H1 (cell line): Measurements from ENCODE around the gene CTDSP1. TPM values are rescaled to one million over a fixed set of nuclear protein-coding genes. Genes with fewer than 3 reads are reported as not detected.

Experiments used
- CTCF ChIA-PET: fragments of 300-600 bp; sonication (Branson Sonifier 250); formaldehyde crosslinking; loops from one replicate; lab custom pipeline; 2021; ENCODE audit not compliant: partially characterized antibody; lab: Charles Lee
- POLR2A ChIA-PET: fragments of 300-600 bp; sonication (Branson Sonifier 250); formaldehyde crosslinking; loops from one replicate; lab custom pipeline; 2021; ENCODE audit warnings: inconsistent platforms; ENCODE audit not compliant: partially characterized antibody; lab: Charles Lee
- DNase-seq, 2 experiments: peaks; one replicate each; pipeline versions ENCODE4 v3.0.0 to v3.0.0-alpha.2; 2010 to 2022; ENCODE audit warnings: low spot score in 2 of 2, low read depth in 1 of 2, mixed read lengths in 1 of 2
- FAIRE-seq: peaks from 2 replicates; lab custom pipeline; 2011; peaks lifted over from hg19 to GRCh38; lab: Jason Lieb, UNC
- H2AFZ ChIP-seq: 2 replicates; pipeline ENCODE4 v1.8.1; 2012; ENCODE audit warnings: low read length, inconsistent platforms
- H2AK5ac ChIP-seq: 2 replicates; pipeline ENCODE4 v1.6.1; 2013; ENCODE audit warnings: low read depth, low read length
- H2BK120ac ChIP-seq: replicated peaks from 2 replicates; pipeline ENCODE3; 2013; ENCODE audit warnings: low read depth, low read length, inconsistent platforms
- H2BK12ac ChIP-seq: 2 replicates; pipeline ENCODE4 v1.6.1; 2013; ENCODE audit warnings: low read depth, low read length
- H2BK15ac ChIP-seq: 2 replicates; pipeline ENCODE4 v1.6.1; 2013; ENCODE audit warnings: low read length
- H2BK20ac ChIP-seq: 2 replicates; pipeline ENCODE4 v1.6.1; 2013; ENCODE audit warnings: low read length
- H2BK5ac ChIP-seq: 2 replicates; pipeline ENCODE4 v1.6.1; 2013; ENCODE audit warnings: low read depth, low read length
- H3K14ac ChIP-seq: 2 replicates; pipeline ENCODE4 v1.6.1; 2013; ENCODE audit warnings: inconsistent platforms; ENCODE audit not compliant: insufficient read length
- H3K18ac ChIP-seq: 2 replicates; pipeline ENCODE4 v1.6.1; 2013; ENCODE audit warnings: low read length; ENCODE audit errors: extremely low read depth
- H3K23ac ChIP-seq: 2 replicates; pipeline ENCODE4 v1.6.1; 2013; ENCODE audit warnings: inconsistent platforms; ENCODE audit not compliant: insufficient read length
- H3K23me2 ChIP-seq: 2 replicates; pipeline ENCODE4 v1.6.1; 2013; ENCODE audit warnings: low read depth, low read length
- H3K27ac ChIP-seq: 2 replicates; pipeline ENCODE4 v1.6.1; 2011; ENCODE audit warnings: low read depth, low read length, inconsistent platforms
- H3K27me3 ChIP-seq, 4 experiments: replicated peaks in 1 of 4; 1 replicate in 1 of 4; 2 replicates in 3 of 4; pipeline versions ENCODE4 v1.6.1 to v1.8.1; 2011 to 2013; ENCODE audit warnings: low read length in 3 of 4, mild to moderate bottlenecking in 3 of 4, inconsistent platforms in 2 of 4, mixed read lengths in 2 of 4, moderate library complexity in 1 of 4; ENCODE audit not compliant: control insufficient read depth in 3 of 4, insufficient read depth in 3 of 4; ENCODE audit errors: extremely low read depth in 1 of 4
- H3K36me3 ChIP-seq, 4 experiments: 2 replicates each; pipeline versions ENCODE4 v1.6.1 to v1.8.1; 2011 to 2013; ENCODE audit warnings: mild to moderate bottlenecking in 4 of 4, low read length in 3 of 4, moderate library complexity in 2 of 4, control low read depth in 1 of 4, inconsistent platforms in 1 of 4; ENCODE audit not compliant: insufficient read depth in 4 of 4, control insufficient read depth in 2 of 4
- H3K4ac ChIP-seq: replicated peaks from 2 replicates; pipeline ENCODE3; 2013; ENCODE audit warnings: low read length, low read depth, mixed read lengths, inconsistent platforms; ENCODE audit not compliant: insufficient read length
- H3K4me1 ChIP-seq, 4 experiments: replicated peaks in 1 of 4; 1 replicate in 1 of 4; 2 replicates in 3 of 4; pipeline versions ENCODE4 v1.6.1 to v1.8.1; 2011 to 2013; ENCODE audit warnings: low read length in 3 of 4, inconsistent platforms in 2 of 4, mixed read lengths in 1 of 4; ENCODE audit not compliant: insufficient read depth in 4 of 4, control insufficient read depth in 3 of 4
- H3K4me2 ChIP-seq, 2 experiments: 2 replicates each; pipeline versions ENCODE4 v1.6.1 to v1.8.1; 2011 to 2013; ENCODE audit warnings: low read depth in 2 of 2, low read length in 2 of 2, control low read depth in 1 of 2, inconsistent platforms in 1 of 2, mild to moderate bottlenecking in 1 of 2; ENCODE audit not compliant: insufficient read depth in 1 of 2
- H3K4me3 ChIP-seq, 4 experiments: fragments of 200-600, 300-600 bp in 1 of 4; sonication (generic), shearing (Covaris generic), sonication (Bioruptor Twin) in 1 of 4; 2 replicates each; pipeline versions ENCODE4 v1.5.1 to v1.8.1; 2011 to 2016; ENCODE audit warnings: low read length in 4 of 4, low read depth in 3 of 4, control low read depth in 2 of 4, inconsistent platforms in 2 of 4, mild to moderate bottlenecking in 2 of 4, mixed read lengths in 1 of 4, moderate library complexity in 1 of 4; ENCODE audit not compliant: insufficient read depth in 2 of 4; ENCODE audit errors: extremely low read depth in 1 of 4
- H3K56ac ChIP-seq: replicated peaks from 2 replicates; pipeline ENCODE3; 2013; ENCODE audit warnings: low read depth, mild to moderate bottlenecking, mixed read lengths, low read length, inconsistent platforms; ENCODE audit not compliant: insufficient read length
- H3K79me1 ChIP-seq: 2 replicates; pipeline ENCODE4 v1.6.1; 2013; ENCODE audit warnings: low read depth, low read length, control low read depth
- H3K79me2 ChIP-seq, 2 experiments: 2 replicates each; pipeline versions ENCODE4 v1.6.1 to v1.8.1; 2012 to 2013; ENCODE audit warnings: low read length in 2 of 2, mild to moderate bottlenecking in 2 of 2, inconsistent platforms in 1 of 2; ENCODE audit not compliant: insufficient read depth in 2 of 2, control insufficient read depth in 1 of 2
- H3K9ac ChIP-seq, 4 experiments: replicated peaks in 1 of 4; 1 replicate in 1 of 4; 2 replicates in 3 of 4; pipeline versions ENCODE4 v1.6.1 to v1.8.1; 2011 to 2013; ENCODE audit warnings: low read depth in 3 of 4, low read length in 3 of 4, control low read depth in 2 of 4, mild to moderate bottlenecking in 2 of 4, moderate library complexity in 2 of 4, inconsistent platforms in 1 of 4; ENCODE audit errors: extremely low read depth in 1 of 4
- H3K9me3 ChIP-seq, 2 experiments: 2 replicates each; pipeline versions ENCODE4 v1.6.1 to v1.8.1; 2012 to 2013; ENCODE audit warnings: mild to moderate bottlenecking in 2 of 2, moderate library complexity in 2 of 2, control low read depth in 1 of 2, inconsistent platforms in 1 of 2, low read depth in 1 of 2, low read length in 1 of 2, mixed read lengths in 1 of 2; ENCODE audit not compliant: insufficient read depth in 2 of 2
- H4K20me1 ChIP-seq, 2 experiments: replicated peaks in 1 of 2; 2 replicates each; pipeline versions ENCODE3 to v1.8.1; 2011 to 2013; ENCODE audit warnings: inconsistent platforms in 2 of 2, low read length in 2 of 2, mild to moderate bottlenecking in 1 of 2; ENCODE audit not compliant: insufficient read depth in 2 of 2, control insufficient read depth in 1 of 2
- H4K5ac ChIP-seq: 2 replicates; pipeline ENCODE4 v1.6.1; 2013; ENCODE audit warnings: low read length, low read depth, mixed read lengths, inconsistent platforms; ENCODE audit not compliant: insufficient read length
- H4K8ac ChIP-seq: 2 replicates; pipeline ENCODE4 v1.8.0; 2013; ENCODE audit warnings: mild to moderate bottlenecking, moderate library complexity, low read length, inconsistent platforms; ENCODE audit not compliant: insufficient read depth; ENCODE audit errors: extremely low read depth
- H4K91ac ChIP-seq: replicated peaks from 2 replicates; pipeline ENCODE3; 2013; ENCODE audit warnings: low read length, mixed read lengths, inconsistent platforms; ENCODE audit not compliant: insufficient read length
- CBX5 ChIP-seq: fragments of 300-800, 300-1000 bp; sonication (generic); IDR thresholded peaks from 2 replicates; pipeline ENCODE4 v1.7.1; 2016; ENCODE audit warnings: antibody characterized with exemption, low read length, low read depth
- CBX8 ChIP-seq: fragments of 300-800, 300-1000 bp; sonication (generic); IDR thresholded peaks from 2 replicates; pipeline ENCODE4 v1.7.1; 2016; ENCODE audit warnings: low read depth, low read length, borderline replicate concordance
- EP300 ChIP-seq, 2 experiments: IDR thresholded peaks; 1 replicate in 1 of 2; 2 replicates in 1 of 2; pipeline ENCODE4 v1.6.1; 2011 to 2012; ENCODE audit warnings: low read depth in 2 of 2, low read length in 2 of 2, mild to moderate bottlenecking in 2 of 2, borderline replicate concordance in 1 of 2, inconsistent platforms in 1 of 2, moderate library complexity in 1 of 2
- POLR2A ChIP-seq, 2 experiments: IDR thresholded peaks; 1 replicate in 1 of 2; 2 replicates in 1 of 2; pipeline ENCODE4 v1.6.1; 2011; ENCODE audit warnings: low read depth in 2 of 2, low read length in 2 of 2, mild to moderate bottlenecking in 2 of 2; ENCODE audit errors: control extremely low read depth in 1 of 2
- SRF ChIP-seq: IDR thresholded peaks from 2 replicates; pipeline ENCODE4 v1.6.1; 2011; ENCODE audit warnings: mild to moderate bottlenecking, low read depth, low read length, moderate library complexity
- SUZ12 ChIP-seq: fragments of 200-600 bp; sonication (generic); IDR thresholded peaks from 2 replicates; pipeline ENCODE4 v1.6.1; 2012; ENCODE audit warnings: mild to moderate bottlenecking, inconsistent platforms, low read length, moderate library complexity, mixed read lengths
- TAF1 ChIP-seq: IDR thresholded peaks from 2 replicates; pipeline ENCODE4 v1.6.1; 2011; ENCODE audit warnings: mild to moderate bottlenecking, low read depth, low read length
- TEAD4 ChIP-seq: IDR thresholded peaks from 2 replicates; pipeline ENCODE4 v1.6.1; 2012; ENCODE audit warnings: low read depth, low read length, inconsistent platforms, mixed read lengths
- WGBS, 2 experiments: shearing (Covaris generic) in 1 of 2; methylation state at CpG; one replicate each; pipeline versions ENCODE4 v1.1.6 to v1.1.7; 2013 to 2015; ENCODE audit warnings: low lambda C conversion rate in 2 of 2, mixed read lengths in 2 of 2, inconsistent platforms in 1 of 2, low coverage in 1 of 2, missing lambda C conversion rate in 1 of 2; ENCODE audit not compliant: insufficient replicate concordance in 2 of 2, insufficient coverage in 1 of 2, insufficient read length in 1 of 2; ENCODE audit errors: extremely low coverage in 1 of 2, missing lambda C conversion rate in 1 of 2; 5-methylcytosine and 5-hydroxymethylcytosine counted together
- polyA plus RNA-seq, 7 experiments: library from polyadenylated mRNA; depleted of rRNA in 3 of 7; stranded (reverse) in 5 of 7; unstranded in 2 of 7; fragments of >200 nt in 5 of 7; fragments of 200-250 nt in 2 of 7; gene quantifications; 1 replicate in 5 of 7; 2 replicates in 1 of 7; 4 replicates in 1 of 7; pipeline versions ENCODE4 v1.2.1 to v1.2.3, GENCODE V29; 2011 to 2013; ENCODE audit warnings: missing spikeins in 2 of 7, mixed read lengths in 2 of 7
- total RNA-seq: library from RNA; stranded (reverse); fragmentation: NEBNext Ultra II Directional; extraction: Animal tissue kit (Norgen Biotek cat#: 25700); gene quantifications from 2 replicates; pipeline ENCODE4 v1.2.1, GENCODE V29; 2021

The CTDSP1 gene
- total and polyA plus RNA-seq, 2 of the 8 experiments (the other 6 are each of a cell fraction or from before 2014, with no cell fraction given) = 20.3 to 35.2 TPM

DNA sequence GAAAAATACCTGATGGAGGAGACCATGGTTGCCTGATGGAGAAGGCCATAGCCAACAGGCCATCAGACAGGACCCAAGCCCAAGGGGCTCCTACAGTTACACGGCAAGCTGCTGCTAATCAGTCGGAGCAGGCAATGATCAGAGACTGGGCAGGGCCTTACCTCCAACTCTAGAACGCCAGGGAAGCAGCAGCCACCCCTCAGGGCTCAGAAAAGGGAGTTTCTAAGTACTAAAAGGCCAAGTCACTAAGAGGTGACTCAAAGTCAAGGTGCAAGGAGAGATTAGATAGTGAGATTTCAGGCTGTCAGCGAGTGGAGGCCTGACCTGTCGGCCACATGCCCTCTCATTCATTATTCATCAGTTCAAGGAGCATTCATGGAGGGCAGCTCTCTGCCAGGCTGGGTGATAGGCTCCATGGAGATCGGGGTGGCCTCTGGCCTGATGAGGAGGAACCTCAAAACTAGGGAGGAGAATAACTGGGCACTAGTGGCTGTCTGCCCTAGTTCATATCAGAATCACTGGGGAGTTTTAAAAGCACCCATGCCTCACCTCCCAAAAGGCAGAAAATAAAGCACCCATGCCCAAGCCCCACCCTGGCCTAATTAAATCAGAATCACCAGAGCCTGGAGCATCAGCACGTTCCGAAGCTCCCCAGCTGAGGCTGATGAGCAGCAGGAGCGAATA, 22.9 kb downstream of the CTDSP1 start:
- no peaks in the 10 kb centered on the region for H3K36me3 ChIP-seq
- no peak overlapping the region for H2AFZ ChIP-seq
- no peaks in the 10 kb centered on the region for H4K20me1 ChIP-seq
- no peak overlapping the region for H4K8ac ChIP-seq
- no peak overlapping the region for H4K91ac ChIP-seq
- TF ChIP-seq SRF (no peak), TEAD4 (no peak), EP300 (IDR thresholded peaks at IDR 0.05; ENCODE audit: borderline replicate concordance in 1 of 2, low read depth in 2 of 2, low read length in 2 of 2) (no peak), TAF1 (no peak), CBX8 (no peak), SUZ12 (no peak), CBX5 (no peak), POLR2A (IDR thresholded peaks at IDR 0.05; ENCODE audit: control extremely low read depth in 1 of 2, low read depth in 2 of 2, low read length in 2 of 2) (no peak)
- no peak overlapping the region for H2BK12ac ChIP-seq
- H3K23ac ChIP-seq = no peak overlapping the region
- no peaks in the 10 kb centered on the region for H3K27me3 ChIP-seq
- no peak overlapping the region for H3K14ac ChIP-seq
- DNase-seq (no peak), FAIRE-seq (no peak)
- no peak overlapping the region; the same call in 1 of the 2 replicates for H2AK5ac ChIP-seq
- H3K4ac ChIP-seq = no peak overlapping the region
- no peaks in the 10 kb centered on the region for H3K9me3 ChIP-seq
- H3K4me2 ChIP-seq = no peak overlapping the region
- H2BK5ac ChIP-seq = no peak overlapping the region
- no peak overlapping the region for H3K9ac ChIP-seq
- no peak overlapping the region for H3K56ac ChIP-seq
- no peak overlapping the region for H2BK120ac ChIP-seq
- H3K18ac ChIP-seq = no peak overlapping the region
- no peak overlapping the region for H2BK20ac ChIP-seq
- H3K79me2 ChIP-seq = no peaks in the 10 kb centered on the region
- no peak overlapping the region for H4K5ac ChIP-seq
- H3K27ac ChIP-seq = no peak overlapping the region
- 91% methylated on average over 9 of the region's 9 CpGs; no CpG with 5 or more reads in 1 of the 2 experiments for WGBS, 2 experiments
- no peaks in the 10 kb centered on the region for H3K23me2 ChIP-seq
- no peak overlapping the region for H3K4me3 ChIP-seq
- peaks cover 0 to 10% (median 2%) of the 10 kb centered on the region in 4 experiments; a peak in 2 of 7 replicates for H3K4me1 ChIP-seq
- no peak overlapping the region for H2BK15ac ChIP-seq
- CTCF ChIA-PET = interaction anchor here (1.3 kb wide), 1 partner anchor 16 kb away, joined by 3 read pairs; no protein-coding TSS in a partner anchor
- no peaks in the 10 kb centered on the region; the same call in 1 of the 2 replicates for H3K79me1 ChIP-seq
- POLR2A ChIA-PET = interaction anchor here (0.6 to 1.6 kb wide), 2 partner anchors 16 to 99 kb away, joined by 3 to 5 read pairs; no protein-coding TSS in a partner anchor
